NCI-H1105 (cell line): ENCODE measurements around the gene SH3PXD2A.
"Not testable (repeated sequence)": the region's sequence is repeated elsewhere in the genome, so short reads cannot be mapped to it uniquely, and the experiment has no call there.

Experiments
- DNase-seq: peaks from one replicate; lab custom pipeline; 2025; lab: John Stamatoyannopoulos, UW

SH3PXD2A gene

GRCh38 chr10:103832806-103833205, 22.6 kb downstream of the SH3PXD2A start:
- no peak for DNase-seq

GRCh38 chr10:103829838-103830465, 25.4 kb downstream of the SH3PXD2A start:
- no peak for DNase-seq

- no peak for DNase-seq
Measured at GRCh38 chr10:103829278-103829677, 26.1 kb downstream of the SH3PXD2A start.

- DNase-seq, result no peak
Measured at GRCh38 chr10:103828587-103829197, 26.7 kb downstream of the SH3PXD2A start.

GRCh38 chr10:103828107-103828506, 27.3 kb downstream of the SH3PXD2A start:
- no peak for DNase-seq

- DNase-seq, result no peak
Measured at GRCh38 chr10:103826885-103827284, 28.5 kb downstream of the SH3PXD2A start.

- no peak for DNase-seq
Measured at GRCh38 chr10:103824281-103824680, 31.1 kb downstream of the SH3PXD2A start.

GRCh38 chr10:103823706-103824272, 31.6 kb downstream of the SH3PXD2A start:
- DNase-seq, result no peak

- no peak for DNase-seq
Measured at GRCh38 chr10:103822800-103823199, 32.6 kb downstream of the SH3PXD2A start.

- no peak for DNase-seq
Measured at GRCh38 chr10:103822107-103822716, 33.2 kb downstream of the SH3PXD2A start.

- DNase-seq, result no peak
Measured at GRCh38 chr10:103820101-103821062, 35.0 kb downstream of the SH3PXD2A start.

GRCh38 chr10:103819493-103819892, 35.9 kb downstream of the SH3PXD2A start:
- no peak for DNase-seq

GRCh38 chr10:103818765-103819374, 36.5 kb downstream of the SH3PXD2A start:
- no peak for DNase-seq

- DNase-seq, result no peak
Measured at GRCh38 chr10:103818105-103818504, 37.3 kb downstream of the SH3PXD2A start.

GRCh38 chr10:103816431-103816830, 38.9 kb downstream of the SH3PXD2A start:
- DNase-seq, result no peak

- no peak for DNase-seq
Measured at GRCh38 chr10:103814626-103815370, 40.6 kb downstream of the SH3PXD2A start.

GRCh38 chr10:103814105-103814504, 41.3 kb downstream of the SH3PXD2A start:
- DNase-seq, result no peak

GRCh38 chr10:103813312-103813711, 42.1 kb downstream of the SH3PXD2A start:
- DNase-seq, result not testable (repeated sequence)

GRCh38 chr10:103812432-103812831, 42.9 kb downstream of the SH3PXD2A start:
- no peak for DNase-seq

- DNase-seq, result no peak
Measured at GRCh38 chr10:103812004-103812403, 43.4 kb downstream of the SH3PXD2A start.

- no peak for DNase-seq
Measured at GRCh38 chr10:103811463-103811862, 43.9 kb downstream of the SH3PXD2A start.
